ENCODE measurements around the gene PPIF.

Gene PPIF

DNA sequence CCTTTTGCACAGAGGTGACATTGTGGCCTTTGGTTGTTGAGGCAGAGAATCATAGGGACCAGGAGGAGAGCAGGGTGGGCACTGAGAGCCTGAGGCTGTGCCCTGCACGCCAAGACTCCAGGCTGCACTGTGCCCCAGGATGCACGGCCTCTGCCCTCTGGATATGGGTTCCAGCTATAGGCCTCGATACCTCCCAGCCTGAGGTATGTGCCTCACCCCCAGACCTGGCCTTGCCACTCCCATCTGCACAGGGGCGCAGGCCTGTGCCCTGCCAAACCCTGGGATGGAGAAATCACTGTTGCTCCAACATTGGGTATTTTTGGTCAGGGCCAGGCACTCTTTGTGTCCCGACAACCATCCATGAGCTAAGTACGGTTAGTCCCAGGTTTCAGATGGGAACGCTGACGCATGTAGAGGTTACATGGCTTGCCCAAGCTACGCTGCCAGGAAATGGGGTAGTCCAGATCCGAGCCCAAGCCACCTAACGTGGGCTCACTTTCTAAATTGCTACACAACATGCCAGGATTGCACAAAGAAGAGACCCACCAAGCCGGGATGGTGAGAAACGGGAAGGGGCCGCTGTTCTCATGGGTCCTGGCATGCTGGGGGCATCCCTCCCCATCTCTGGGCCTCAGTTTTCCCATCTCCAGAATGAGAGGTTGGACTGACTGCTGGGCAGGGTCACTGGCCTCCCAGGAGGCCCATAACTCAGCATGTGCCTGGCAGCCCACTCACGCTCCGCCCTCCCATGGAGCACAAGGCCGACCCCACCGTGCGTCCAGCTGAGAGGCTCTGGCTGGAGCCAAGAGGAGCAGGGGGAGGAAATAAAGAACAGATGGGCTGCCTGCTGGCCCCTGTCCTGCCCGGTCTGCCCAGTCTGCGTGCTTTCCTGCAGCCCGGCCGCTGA is 54.0 kb downstream of the PPIF start:
- DNase-seq (ENCODE audit: low spot score): no peak

GRCh38 chr10:79402625-79402946 is 55.3 kb downstream of the PPIF start:
- no peak for DNase-seq (ENCODE audit: low spot score)

- DNase-seq (ENCODE audit: low spot score): no peak
Measured at GRCh38 chr10:79402951-79403350, 55.7 kb downstream of the PPIF start.

GRCh38 chr10:79403441-79404230 is 56.4 kb downstream of the PPIF start:
- no peak for DNase-seq (ENCODE audit: low spot score)

DNA sequence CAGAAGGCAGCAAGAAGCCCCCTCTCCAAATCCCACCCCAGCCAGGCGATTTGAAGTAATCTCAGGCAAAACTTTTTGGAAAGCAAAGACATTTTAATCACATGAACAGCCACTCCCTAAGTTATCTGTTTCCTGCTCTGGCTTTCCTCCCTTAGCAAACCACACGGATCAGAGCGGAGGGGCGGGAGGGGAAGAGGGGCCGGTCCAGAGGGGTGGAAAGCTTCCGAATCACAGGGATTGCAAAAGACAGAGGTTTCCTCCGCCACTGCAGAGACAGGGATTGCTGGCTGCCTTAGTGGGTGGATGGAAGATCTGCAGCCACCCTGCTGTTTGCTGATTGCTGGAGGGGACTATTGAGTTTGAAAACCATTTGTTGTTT is 57.0 kb downstream of the PPIF start:
- no peak for DNase-seq (ENCODE audit: low spot score)

GRCh38 chr10:79404690-79405131 is 57.4 kb downstream of the PPIF start:
- DNase-seq (ENCODE audit: low spot score): no peak

Measured in NAMALWA (cell line).